Heart right ventricle (tissue), 16 donors: ENCODE results near the gene MED13. TPM values are rescaled to one million over a fixed set of nuclear protein-coding genes. Genes with fewer than 3 reads are reported as not detected.

Experiments used
- ATAC-seq, 8 donors: fragments of 200-7000 bp; cut with Tn5 transposase; one replicate each; pipeline ENCODE4 v1.9.1; 2020; ENCODE audit warnings: mild to moderate bottlenecking in 8 of 8, moderate library complexity in 8 of 8, moderate number of reproducible peaks in 1 of 8
- DNase-seq, 2 donors: peaks; one replicate each; pipeline ENCODE4 v3.0.0-alpha.2; 2020
- H3K27ac ChIP-seq, 10 donors: fragments of 200-600 bp; sonication (generic) in 2 of 10; one replicate each; pipeline versions ENCODE4 v1.5.0 to v1.8.0; 2020 to 2022; ENCODE audit warnings: mild to moderate bottlenecking in 3 of 10
- H3K27me3 ChIP-seq, 7 donors: fragments of 200-600 bp; one replicate each; pipeline ENCODE4 v1.8.0; 2021 to 2022; ENCODE audit warnings: mild to moderate bottlenecking in 2 of 7
- H3K36me3 ChIP-seq, 9 donors: fragments of 200-600 bp; sonication (generic) in 1 of 9; one replicate each; pipeline versions ENCODE4 v1.5.0 to v1.8.0; 2020 to 2022; ENCODE audit warnings: mild to moderate bottlenecking in 2 of 9
- H3K4me1 ChIP-seq, 9 donors: fragments of 200-600 bp; sonication (generic) in 1 of 9; one replicate each; pipeline versions ENCODE4 v1.5.0 to v1.8.0; 2020 to 2022; ENCODE audit warnings: mild to moderate bottlenecking in 4 of 9
- H3K4me3 ChIP-seq, 10 donors: fragments of 200-600 bp; sonication (generic) in 2 of 10; one replicate each; pipeline versions ENCODE4 v1.5.0 to v1.8.0; 2020 to 2022; ENCODE audit warnings: mild to moderate bottlenecking in 7 of 10, moderate library complexity in 2 of 10
- H3K9me3 ChIP-seq, 11 donors: fragments of 200-600 bp in 10 of 11; sonication (generic) in 2 of 11; one replicate each; pipeline versions ENCODE4 v1.5.0 to v1.8.0; 2013 to 2022; ENCODE audit warnings: mild to moderate bottlenecking in 2 of 11, control low read depth in 1 of 11, moderate library complexity in 1 of 11
- CTCF ChIP-seq, 9 donors: fragments of 200-600 bp; sonication (generic) in 2 of 9; IDR thresholded peaks; one replicate each; pipeline versions ENCODE4 v1.5.0 to v1.8.0; 2021 to 2022; ENCODE audit warnings: antibody characterized with exemption in 9 of 9, mild to moderate bottlenecking in 5 of 9, moderate library complexity in 1 of 9
- WGBS, 2 donors: extraction: QIAGEN DNeasy Blood & Tissue Kit; methylation state at CpG; one replicate each; pipeline ENCODE4 v1.1.7; 2013; ENCODE audit warnings: inconsistent platforms in 1 of 2; 5-methylcytosine and 5-hydroxymethylcytosine counted together
- intact Hi-C, 10 donors: fragments of 100-400 bp; cut with DNase I; formaldehyde crosslinking; loops; one replicate each; pipeline versions ENCODE4 v1.11.1 to v1.14.2; 2022
- polyA plus RNA-seq, 2 donors: library from polyadenylated mRNA; stranded (reverse); fragments of 200-250 nt; gene quantifications; one replicate each; pipeline ENCODE4 v1.2.3, GENCODE V29; 2013
- total RNA-seq, 10 donors: library from RNA; stranded (reverse); fragmentation: NEBNext Ultra II Directional in 3 of 10; extraction: Animal tissue kit (Norgen Biotek cat#: 25700) in 3 of 10; gene quantifications; one replicate each; pipeline versions ENCODE4 v1.2.1 to v1.2.4, GENCODE V29; 2021 to 2023
- donor health status: Arrhythmogenic right ventricular cardiomyopathy.
- donor health status: ischemic (EF 13 %, LVEDD 7.1; RV severe dilation, severe dysfunction).
- donor health status: healthy with polysubstance abuse.
- donor health status: DM: no; HTN: yes; CAD: no.
- donor health status: DM: no; HTN: no; CAD: no.
- donor health status: ischemic (EF 25% LVEDD 6.9; RV normal size, moderate dysfunction).
- donor health status: ischemic (EF 25% LVEDD 5.7; RV mildly dilated, moderate dysfunction).
- donor health status: healthy.
- donor health status: DM: yes; HTN: yes; CAD: no.
- donor health status: Ischemic cardiomyopathy.
- donor health status: ischemic (EF 35%, LVEDD 5.7; RV mildly dilated, moderate dysfunction).
- donor health status: nonischemic (EF 11% LVEDD 7.7; RV severe dilation, severe dysfunction).
- donor health status: DM: yes; HTN: yes; CAD: no.
- donor health status: PGD.
- donor health status: ischemic (EF 29% LVEDD 5.4; RV normal size, mild dysfunction).
- donor health status: nonischemic (EF 23%, LVEDD 6.1; RV moderate dilation, normal function).

Gene MED13
- total and polyA plus RNA-seq, 12 donors: 4.1 to 51.6 (median 35.7) TPM

GRCh38 chr17:62093188-62094155, 28.4 kb upstream of the MED13 start:
- intact Hi-C loops: no loop called here
- no peaks in the 10 kb centered on the region for H3K4me1 ChIP-seq
- DNase-seq: no peak
- H3K36me3 ChIP-seq: no peaks in the 10 kb centered on the region
- H3K27me3 ChIP-seq: peaks cover 0 to 3% (median 0%) of the 10 kb centered on the region in 7 donors
- no peak overlapping the region for H3K4me3 ChIP-seq
- ATAC-seq: no peak
- no peak for TF ChIP-seq CTCF (IDR thresholded peaks at IDR 0.05)
- no peak overlapping the region for H3K27ac ChIP-seq
- 78 to 79% methylated on average over 7 of the region's 7 CpGs for WGBS, 2 donors
- H3K9me3 ChIP-seq: no peaks in the 10 kb centered on the region

DNA sequence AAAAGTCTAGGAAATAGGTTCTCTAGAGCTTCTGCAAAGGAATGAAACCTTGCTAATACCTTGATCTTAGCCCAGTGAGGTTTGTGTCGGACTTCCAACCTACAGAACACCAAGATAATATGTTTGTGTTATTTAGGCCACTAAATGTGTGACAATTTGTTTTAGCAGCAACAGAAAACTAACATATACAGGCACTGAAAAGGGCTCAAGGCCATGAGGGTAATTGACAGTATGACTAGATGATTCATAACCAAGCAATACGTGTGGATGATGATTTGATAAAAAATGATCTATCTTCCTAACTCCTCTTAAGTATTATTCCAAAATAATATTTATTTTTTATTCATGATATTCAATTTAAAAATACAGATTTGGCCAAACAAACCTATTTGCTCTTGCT, 27.7 kb upstream of the MED13 start:
- Histone ChIP-seq H3K4me3 (no peak overlapping the region), H3K4me1 (no peaks in the 10 kb centered on the region), H3K9me3 (no peaks in the 10 kb centered on the region), H3K27me3 (no peaks in the 10 kb centered on the region), H3K36me3 (no peaks in the 10 kb centered on the region), H3K27ac (no peak overlapping the region)
- 80 to 92% methylated on average over 2 of the region's 2 CpGs for WGBS, 2 donors
- intact Hi-C loops: no loop called here
- ATAC-seq (no peak), DNase-seq (no peak)
- TF ChIP-seq CTCF (IDR thresholded peaks at IDR 0.05): no peak

DNA sequence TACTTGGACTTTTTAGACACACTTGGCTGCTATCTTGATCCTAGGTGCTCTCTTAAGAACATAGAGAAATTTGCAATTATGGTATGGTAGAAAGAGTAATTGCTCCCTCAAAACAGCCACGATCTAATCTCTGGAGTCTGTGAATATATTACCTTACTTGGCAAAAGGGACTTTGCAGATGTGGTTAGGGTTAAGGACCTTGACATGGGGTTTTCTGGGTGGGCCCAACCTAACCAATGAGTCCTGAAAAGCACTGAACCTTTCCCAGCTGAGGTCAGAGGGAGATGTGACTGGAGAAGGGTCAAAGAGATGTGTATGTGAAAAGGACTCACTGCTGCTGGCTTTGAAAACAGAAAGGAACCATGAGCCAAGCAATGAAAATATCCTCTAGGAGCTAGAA, 26.7 kb upstream of the MED13 start:
- no peak overlapping the region for H3K4me3 ChIP-seq
- H3K27ac ChIP-seq: no peak overlapping the region
- intact Hi-C loops: no loop called here
- no peak for TF ChIP-seq CTCF (IDR thresholded peaks at IDR 0.05)
- H3K27me3 ChIP-seq: no peaks in the 10 kb centered on the region
- H3K4me1 ChIP-seq: no peaks in the 10 kb centered on the region
- H3K36me3 ChIP-seq: no peaks in the 10 kb centered on the region
- WGBS, 2 donors: 86% methylated on average over 1 of the region's 1 CpG
- ATAC-seq: no peak
- DNase-seq: no peak
- no peaks in the 10 kb centered on the region for H3K9me3 ChIP-seq

DNA sequence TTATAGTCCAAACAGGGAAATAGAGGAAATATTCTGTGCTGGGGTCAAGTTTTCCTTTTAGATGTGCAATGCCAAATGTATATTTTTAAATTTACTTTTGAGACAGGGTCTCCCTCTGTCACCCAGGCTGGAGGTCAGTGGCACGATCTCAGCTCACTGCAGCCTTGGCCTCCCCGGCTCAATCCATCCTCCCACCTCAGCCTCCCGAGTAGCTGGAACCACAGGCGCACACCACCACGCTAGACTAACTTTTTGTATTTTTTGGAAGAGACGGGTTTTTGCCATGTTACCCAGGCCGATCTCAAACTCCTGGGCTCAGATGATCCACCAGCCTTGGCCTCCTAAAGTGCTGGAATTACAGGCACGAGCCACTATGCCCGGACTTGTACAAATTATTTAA, 25.8 kb upstream of the MED13 start:
- 88 to 95% methylated on average over 9 of the region's 9 CpGs for WGBS, 2 donors
- intact Hi-C loops: no loop called here
- DNase-seq (no peak), ATAC-seq (no peak)
- Histone ChIP-seq H3K4me1 (no peaks in the 10 kb centered on the region), H3K27ac (no peak overlapping the region), H3K36me3 (no peaks in the 10 kb centered on the region), H3K9me3 (no peaks in the 10 kb centered on the region), H3K27me3 (no peaks in the 10 kb centered on the region), H3K4me3 (no peak overlapping the region)
- TF ChIP-seq CTCF (IDR thresholded peaks at IDR 0.05): no peak
